ENCODE measurements around the gene STOX1.
"Not testable (repeated sequence)": the region's sequence is repeated elsewhere in the genome, so short reads cannot be mapped to it uniquely, and the experiment has no call there.

Gene STOX1, protein sequence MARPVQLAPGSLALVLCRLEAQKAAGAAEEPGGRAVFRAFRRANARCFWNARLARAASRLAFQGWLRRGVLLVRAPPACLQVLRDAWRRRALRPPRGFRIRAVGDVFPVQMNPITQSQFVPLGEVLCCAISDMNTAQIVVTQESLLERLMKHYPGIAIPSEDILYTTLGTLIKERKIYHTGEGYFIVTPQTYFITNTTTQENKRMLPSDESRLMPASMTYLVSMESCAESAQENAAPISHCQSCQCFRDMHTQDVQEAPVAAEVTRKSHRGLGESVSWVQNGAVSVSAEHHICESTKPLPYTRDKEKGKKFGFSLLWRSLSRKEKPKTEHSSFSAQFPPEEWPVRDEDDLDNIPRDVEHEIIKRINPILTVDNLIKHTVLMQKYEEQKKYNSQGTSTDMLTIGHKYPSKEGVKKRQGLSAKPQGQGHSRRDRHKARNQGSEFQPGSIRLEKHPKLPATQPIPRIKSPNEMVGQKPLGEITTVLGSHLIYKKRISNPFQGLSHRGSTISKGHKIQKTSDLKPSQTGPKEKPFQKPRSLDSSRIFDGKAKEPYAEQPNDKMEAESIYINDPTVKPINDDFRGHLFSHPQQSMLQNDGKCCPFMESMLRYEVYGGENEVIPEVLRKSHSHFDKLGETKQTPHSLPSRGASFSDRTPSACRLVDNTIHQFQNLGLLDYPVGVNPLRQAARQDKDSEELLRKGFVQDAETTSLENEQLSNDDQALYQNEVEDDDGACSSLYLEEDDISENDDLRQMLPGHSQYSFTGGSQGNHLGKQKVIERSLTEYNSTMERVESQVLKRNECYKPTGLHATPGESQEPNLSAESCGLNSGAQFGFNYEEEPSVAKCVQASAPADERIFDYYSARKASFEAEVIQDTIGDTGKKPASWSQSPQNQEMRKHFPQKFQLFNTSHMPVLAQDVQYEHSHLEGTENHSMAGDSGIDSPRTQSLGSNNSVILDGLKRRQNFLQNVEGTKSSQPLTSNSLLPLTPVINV

GRCh38 chr10:68826764-68827591 is at the start of gene STOX1:
Gene STOX1 (plus strand): TSS chr10:68827531. CDS start chr10:68827624, 93 bp downstream.
- DNase-seq (ENCODE audit: low spot score), result peak; percentile 86

- no peak for DNase-seq (ENCODE audit: low spot score)
Measured at GRCh38 chr10:68781613-68782574, 45.4 kb upstream of the STOX1 start.

DNA sequence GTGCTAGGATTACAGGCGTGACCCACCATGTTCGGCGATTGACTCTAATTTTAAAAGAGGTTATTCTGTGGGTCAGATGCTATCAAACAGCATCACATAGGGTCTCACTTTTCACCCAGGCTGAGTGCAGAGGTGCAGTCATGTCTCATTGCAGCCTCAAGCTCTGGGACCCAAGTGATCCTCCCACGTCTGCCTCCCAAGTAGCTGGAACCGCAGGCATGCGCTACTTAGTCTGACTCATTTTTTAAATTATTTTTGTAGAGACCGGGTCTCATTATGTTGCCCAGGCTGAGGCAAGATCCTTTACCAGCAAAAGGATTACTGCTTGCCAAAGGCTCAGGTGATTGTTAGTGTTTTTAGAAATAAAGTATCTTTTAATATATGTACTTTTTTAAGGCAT is 42.9 kb upstream of the STOX1 start:
- no peak for DNase-seq (ENCODE audit: low spot score)

- no peak for DNase-seq (ENCODE audit: low spot score)
Measured at GRCh38 chr10:68787813-68788212, 39.5 kb upstream of the STOX1 start.

GRCh38 chr10:68790476-68790875 is 36.9 kb upstream of the STOX1 start:
- no peak for DNase-seq (ENCODE audit: low spot score)

GRCh38 chr10:68792115-68792514 is 35.2 kb upstream of the STOX1 start:
- DNase-seq (ENCODE audit: low spot score), result no peak

GRCh38 chr10:68795886-68796532 is 31.3 kb upstream of the STOX1 start:
- no peak for DNase-seq (ENCODE audit: low spot score)

GRCh38 chr10:68796605-68797004 is 30.7 kb upstream of the STOX1 start:
- no peak for DNase-seq (ENCODE audit: low spot score)

DNA sequence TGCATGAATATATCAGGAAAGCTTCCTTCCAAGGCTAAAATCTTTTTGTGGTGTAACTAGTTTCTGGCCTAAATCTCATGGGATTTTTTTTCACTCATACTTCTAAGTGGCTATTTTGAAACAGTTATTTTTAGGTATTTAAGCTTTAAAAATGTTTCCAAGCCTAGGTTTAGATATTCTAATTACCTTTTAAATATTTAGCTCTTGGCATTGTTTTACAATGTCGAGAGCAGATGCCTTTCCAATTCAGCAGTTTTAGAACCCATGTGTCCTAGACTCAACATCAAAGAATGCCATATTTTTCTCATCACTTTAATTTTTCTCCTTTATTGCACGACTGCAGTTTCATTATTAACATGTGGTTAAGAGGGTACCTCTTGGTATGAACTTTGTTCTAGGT is 27.1 kb upstream of the STOX1 start:
- DNase-seq (ENCODE audit: low spot score), result no peak

GRCh38 chr10:68804692-68805091 is 22.6 kb upstream of the STOX1 start:
- no peak for DNase-seq (ENCODE audit: low spot score)

GRCh38 chr10:68810830-68811229 is 16.5 kb upstream of the STOX1 start:
- not testable (repeated sequence) for DNase-seq (ENCODE audit: low spot score)

DNA sequence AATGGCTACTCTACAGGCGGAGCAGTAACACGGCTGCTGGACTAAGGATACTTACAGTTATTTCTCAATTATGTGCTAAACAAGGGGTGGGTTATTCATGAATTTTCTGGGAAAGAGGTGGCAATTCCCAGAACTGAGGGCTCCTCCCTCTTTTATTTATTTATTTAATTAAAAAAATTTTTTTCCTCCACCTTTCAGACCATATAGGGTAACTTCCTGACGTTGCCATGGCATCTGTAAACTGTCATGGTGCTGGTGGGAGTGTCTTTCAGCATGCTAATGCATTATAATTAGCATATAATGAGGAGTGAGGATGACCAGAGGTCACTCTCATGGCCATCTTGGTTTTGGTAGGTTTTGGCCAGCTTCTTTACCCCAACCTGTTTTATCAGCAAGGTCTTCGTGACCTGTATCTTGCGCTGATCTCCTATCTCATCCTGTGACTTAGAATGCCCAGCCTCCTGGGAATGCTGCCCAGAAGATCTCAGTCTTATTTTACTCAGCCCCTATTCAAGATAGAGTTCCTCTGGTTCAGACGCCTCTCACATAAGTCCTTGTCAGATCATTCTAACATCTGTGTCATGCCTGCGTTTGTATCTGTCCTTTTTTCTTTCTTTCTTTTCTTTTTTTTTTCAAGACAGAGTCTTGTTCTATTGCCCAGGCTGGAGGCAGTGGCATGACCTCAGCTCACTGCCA is 15.9 kb upstream of the STOX1 start:
- DNase-seq (ENCODE audit: low spot score), result no peak

DNA sequence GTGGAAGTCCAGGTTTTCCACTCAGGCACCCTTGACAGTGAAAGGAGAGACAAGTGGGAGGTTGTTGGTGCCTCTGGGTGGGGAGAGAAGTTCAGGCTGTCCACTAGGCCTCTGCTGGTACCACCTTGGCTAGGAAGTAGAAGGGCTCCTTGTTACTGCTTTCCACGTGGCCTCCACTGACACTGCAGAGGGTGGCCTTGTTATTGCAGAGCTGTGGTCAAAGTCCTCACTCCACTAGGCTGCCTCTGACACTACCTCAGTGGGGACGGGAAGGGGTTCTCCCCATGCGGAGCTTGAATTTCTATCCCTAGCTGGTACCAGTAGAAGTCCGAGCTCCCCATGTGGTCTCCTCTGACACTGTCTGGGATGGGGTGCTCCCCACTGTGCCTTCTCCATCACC is 14.9 kb upstream of the STOX1 start:
- DNase-seq (ENCODE audit: low spot score), result no peak

- DNase-seq (ENCODE audit: low spot score), result no peak
Measured at GRCh38 chr10:68813559-68813958, 13.8 kb upstream of the STOX1 start.

- DNase-seq (ENCODE audit: low spot score), result no peak
Measured at GRCh38 chr10:68816796-68817412, 10.4 kb upstream of the STOX1 start.

DNA sequence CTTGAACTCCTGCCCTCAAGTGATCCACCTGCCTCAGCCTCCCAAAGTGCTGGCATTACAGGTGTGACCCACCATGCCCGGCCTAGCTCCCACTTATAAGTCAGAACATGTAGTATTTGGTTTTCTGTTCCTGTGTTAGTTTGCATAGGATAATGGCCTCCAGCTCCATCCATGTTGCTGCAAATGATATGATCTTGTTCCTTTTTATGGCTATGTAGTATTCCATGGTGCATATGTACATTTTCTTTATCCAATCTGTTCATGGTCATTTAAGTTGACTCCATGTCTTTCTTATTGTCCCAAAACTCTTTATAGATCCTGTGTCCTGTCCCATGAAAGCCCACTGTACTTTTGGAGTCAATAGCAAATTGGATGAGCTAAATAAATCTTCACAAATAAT is 7.0 kb upstream of the STOX1 start:
- not testable (repeated sequence) for DNase-seq (ENCODE audit: low spot score)

GRCh38 chr10:68822626-68823025 is 4.7 kb upstream of the STOX1 start:
- DNase-seq (ENCODE audit: low spot score), result not testable (repeated sequence)

DNA sequence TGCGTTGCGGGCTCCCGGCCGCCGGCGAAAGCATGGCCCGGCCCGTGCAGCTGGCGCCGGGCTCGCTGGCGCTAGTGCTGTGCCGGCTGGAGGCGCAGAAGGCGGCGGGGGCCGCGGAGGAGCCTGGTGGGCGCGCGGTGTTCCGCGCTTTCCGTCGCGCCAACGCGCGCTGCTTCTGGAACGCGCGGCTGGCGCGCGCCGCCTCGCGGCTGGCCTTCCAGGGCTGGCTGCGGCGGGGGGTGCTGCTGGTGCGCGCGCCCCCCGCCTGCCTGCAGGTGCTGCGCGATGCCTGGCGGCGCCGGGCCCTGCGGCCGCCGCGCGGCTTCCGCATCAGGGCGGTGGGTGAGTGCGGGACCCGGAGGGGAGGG is 245 bp downstream of the STOX1 start:
- DNase-seq (ENCODE audit: low spot score), result not testable (repeated sequence)

DNA sequence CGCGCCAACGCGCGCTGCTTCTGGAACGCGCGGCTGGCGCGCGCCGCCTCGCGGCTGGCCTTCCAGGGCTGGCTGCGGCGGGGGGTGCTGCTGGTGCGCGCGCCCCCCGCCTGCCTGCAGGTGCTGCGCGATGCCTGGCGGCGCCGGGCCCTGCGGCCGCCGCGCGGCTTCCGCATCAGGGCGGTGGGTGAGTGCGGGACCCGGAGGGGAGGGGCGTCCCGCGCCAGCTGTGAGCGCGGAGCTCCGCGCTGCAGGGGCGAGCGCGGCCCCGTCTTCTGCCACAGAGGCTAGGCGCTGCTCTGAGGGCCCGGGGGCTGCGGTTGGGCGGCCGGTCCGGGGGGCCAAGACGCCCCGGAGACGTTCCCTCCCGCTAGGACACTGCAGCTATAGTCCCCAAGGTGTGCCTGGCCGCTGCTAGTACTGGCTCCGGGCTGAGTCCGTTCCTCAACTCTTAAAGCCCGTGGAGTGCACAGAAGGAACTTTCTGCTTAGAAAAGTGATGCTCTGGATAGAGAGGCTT is 811 bp downstream of the STOX1 start:
- DNase-seq (ENCODE audit: low spot score), result peak; percentile 69
